Vagina (tissue), 2 donors: ENCODE results near the gene CENPC.

Experiments
- CTCF ChIP-seq, 3 experiments: fragments of 450-650 bp in 2 of 3; fragments of 200-600 bp in 1 of 3; sonication (generic) in 1 of 3; IDR thresholded peaks; one replicate each; pipeline ENCODE4 v1.5.1; 2017 to 2019; ENCODE audit warnings: antibody characterized with exemption in 3 of 3, mild to moderate bottlenecking in 2 of 3, moderate library complexity in 2 of 3
- POLR2A ChIP-seq, 2 donors: fragments of 450-650 bp; IDR thresholded peaks; one replicate each; pipeline ENCODE4 v1.6.1; 2017; ENCODE audit warnings: antibody characterized with exemption in 2 of 2, mild to moderate bottlenecking in 2 of 2, moderate library complexity in 2 of 2
- POLR2AphosphoS5 ChIP-seq, 2 donors: sonication (generic); formaldehyde crosslinking; IDR thresholded peaks; one replicate each; pipeline ENCODE4 v1.9.0; 2017; ENCODE audit warnings: antibody characterized with exemption in 2 of 2, mild to moderate bottlenecking in 2 of 2, low read depth in 1 of 2; ENCODE audit not compliant: insufficient read depth in 1 of 2

- TF ChIP-seq CTCF (IDR thresholded peaks at IDR 0.05) (no peak), POLR2A (IDR thresholded peaks at IDR 0.05) (no peak), POLR2AphosphoS5 (IDR thresholded peaks at IDR 0.05; ENCODE audit: insufficient read depth in 1 of 2, low read depth in 1 of 2) (no peak)
Measured at GRCh38 chr4:67580577-67580976, 35.3 kb upstream of the CENPC start.
